H9 (cell line): ENCODE data around the gene MTHFD1L. TPM values are rescaled to one million over a fixed set of nuclear protein-coding genes. Genes with fewer than 3 reads are reported as not detected.
A peak's percentile ranks its signal among the peaks of the same experiment; 100 is the strongest.

Source experiments
- DNase-seq: peaks from one replicate; pipeline ENCODE4 v3.0.0-alpha.2; 2017
- H2AFZ ChIP-seq: one replicate; pipeline ENCODE4 v1.6.1; 2013; ENCODE audit warnings: mild to moderate bottlenecking, low read length, control low read depth, moderate library complexity
- H2AK5ac ChIP-seq: 2 replicates; pipeline ENCODE4 v1.6.1; 2013; ENCODE audit warnings: low read length, control low read depth, mixed read lengths; ENCODE audit not compliant: insufficient read length
- H2BK120ac ChIP-seq: one replicate; pipeline ENCODE4 v1.6.1; 2013; ENCODE audit warnings: low read depth, mild to moderate bottlenecking, low read length, control low read depth, inconsistent platforms; ENCODE audit not compliant: poor library complexity, severe bottlenecking
- H2BK12ac ChIP-seq: 2 replicates; pipeline ENCODE4 v1.6.1; 2013; ENCODE audit warnings: low read length, control low read depth, mixed read lengths, low read depth; ENCODE audit not compliant: insufficient read length
- H2BK15ac ChIP-seq: 2 replicates; pipeline ENCODE4 v1.6.1; 2013; ENCODE audit warnings: low read depth, low read length, control low read depth
- H2BK20ac ChIP-seq: one replicate; pipeline ENCODE4 v1.6.1; 2013; ENCODE audit warnings: low read depth, mild to moderate bottlenecking, low read length, control low read depth, inconsistent platforms; ENCODE audit not compliant: poor library complexity, severe bottlenecking
- H2BK5ac ChIP-seq: 2 replicates; pipeline ENCODE4 v1.6.1; 2013; ENCODE audit warnings: low read length, control low read depth, mixed read lengths; ENCODE audit not compliant: insufficient read length
- H3K14ac ChIP-seq: 2 replicates; pipeline ENCODE4 v1.6.1; 2013; ENCODE audit warnings: low read length, control low read depth; ENCODE audit not compliant: insufficient read depth
- H3K18ac ChIP-seq: 2 replicates; pipeline ENCODE4 v1.6.1; 2013; ENCODE audit warnings: low read depth, mild to moderate bottlenecking, mixed read lengths, low read length, control low read depth; ENCODE audit not compliant: insufficient read length
- H3K23ac ChIP-seq: 2 replicates; pipeline ENCODE4 v1.6.1; 2013; ENCODE audit warnings: low read length, control low read depth, mixed read lengths, low read depth; ENCODE audit not compliant: insufficient read length
- H3K23me2 ChIP-seq: 2 replicates; pipeline ENCODE4 v1.6.1; 2013; ENCODE audit warnings: low read depth, mild to moderate bottlenecking, mixed read lengths, low read length, control low read depth; ENCODE audit not compliant: insufficient read length, poor library complexity, severe bottlenecking
- H3K27ac ChIP-seq: 2 replicates; pipeline ENCODE4 v1.5.1; 2013; ENCODE audit warnings: low read length, control low read depth, mixed read lengths, low read depth; ENCODE audit not compliant: insufficient read length
- H3K27me3 ChIP-seq: 2 replicates; pipeline ENCODE4 v1.6.1; 2013; ENCODE audit warnings: low read length, control low read depth, inconsistent platforms; ENCODE audit not compliant: insufficient read depth
- H3K4ac ChIP-seq: 2 replicates; pipeline ENCODE4 v1.6.1; 2013; ENCODE audit warnings: low read depth, mild to moderate bottlenecking, control low read depth, inconsistent platforms, low read length, moderate library complexity
- H3K4me1 ChIP-seq: 2 replicates; pipeline ENCODE4 v1.6.1; 2013; ENCODE audit warnings: low read length, control low read depth, inconsistent platforms; ENCODE audit not compliant: insufficient read depth
- H3K4me2 ChIP-seq: 2 replicates; pipeline ENCODE4 v1.6.1; 2013; ENCODE audit warnings: low read length, control low read depth, mixed read lengths; ENCODE audit not compliant: insufficient read length, insufficient read depth
- H3K56ac ChIP-seq: 2 replicates; pipeline ENCODE4 v1.6.1; 2013; ENCODE audit warnings: low read depth, mild to moderate bottlenecking, mixed read lengths, low read length, control low read depth; ENCODE audit not compliant: insufficient read length
- H3K79me1 ChIP-seq: 2 replicates; pipeline ENCODE4 v1.6.1; 2013; ENCODE audit warnings: low read depth, mild to moderate bottlenecking, moderate library complexity, low read length, control low read depth, inconsistent platforms; ENCODE audit not compliant: insufficient read depth, poor library complexity, severe bottlenecking
- H3K79me2 ChIP-seq: 2 replicates; pipeline ENCODE4 v1.6.1; 2013; ENCODE audit warnings: low read length, control low read depth, inconsistent platforms; ENCODE audit not compliant: insufficient read depth
- H3K9ac ChIP-seq: 2 replicates; pipeline ENCODE4 v1.6.1; 2013; ENCODE audit warnings: low read length, control low read depth, mixed read lengths; ENCODE audit not compliant: insufficient read length; ENCODE audit errors: extremely low read depth
- H3K9me3 ChIP-seq: one replicate; pipeline ENCODE4 v1.6.1; 2013; ENCODE audit warnings: low read depth, low read length, inconsistent platforms; ENCODE audit not compliant: control insufficient read depth
- H3T11ph ChIP-seq: one replicate; pipeline ENCODE4 v1.6.1; 2013; ENCODE audit warnings: mild to moderate bottlenecking, low read length, control low read depth, inconsistent platforms
- H4K20me1 ChIP-seq: one replicate; pipeline ENCODE4 v1.6.1; 2013; ENCODE audit not compliant: control insufficient read depth, insufficient read length, insufficient read depth
- H4K5ac ChIP-seq: 2 replicates; pipeline ENCODE4 v1.6.1; 2013; ENCODE audit warnings: low read depth, mild to moderate bottlenecking, mixed read lengths, low read length, control low read depth; ENCODE audit not compliant: insufficient read length
- H4K8ac ChIP-seq: replicated peaks from 2 replicates; pipeline ENCODE4 v1.6.1; 2013; ENCODE audit warnings: low read length, control low read depth, mixed read lengths, low read depth; ENCODE audit not compliant: insufficient read length
- H4K91ac ChIP-seq: 2 replicates; pipeline ENCODE4 v1.6.1; 2013; ENCODE audit warnings: low read depth, mild to moderate bottlenecking, moderate library complexity, mixed read lengths, low read length, control low read depth; ENCODE audit not compliant: insufficient read length
- H3K27ac Mint-ChIP-seq, 3 experiments: 2 replicates in 2 of 3; 3 replicates in 1 of 3; pipeline ENCODE4 v1.8.0; 2020 to 2021; ENCODE audit warnings: mixed read lengths in 3 of 3, mild to moderate bottlenecking in 1 of 3, moderate library complexity in 1 of 3
- H3K27me3 Mint-ChIP-seq: 2 replicates; pipeline ENCODE4 v1.8.0; 2021; ENCODE audit warnings: low read depth, mild to moderate bottlenecking, moderate library complexity, mixed read lengths
- H3K36me3 Mint-ChIP-seq, 3 experiments: 2 replicates in 2 of 3; 3 replicates in 1 of 3; pipeline ENCODE4 v1.8.0; 2020 to 2021; ENCODE audit warnings: low read depth in 3 of 3, mixed read lengths in 3 of 3; ENCODE audit not compliant: insufficient read depth in 1 of 3
- H3K4me1 Mint-ChIP-seq, 2 experiments: 2 replicates each; pipeline ENCODE4 v1.8.0; 2020; ENCODE audit warnings: mixed read lengths in 2 of 2
- H3K4me3 Mint-ChIP-seq, 2 experiments: 2 replicates in 1 of 2; 3 replicates in 1 of 2; pipeline ENCODE4 v1.8.0; 2020 to 2021; ENCODE audit warnings: mild to moderate bottlenecking in 2 of 2, mixed read lengths in 2 of 2, moderate library complexity in 1 of 2
- H3K9me3 Mint-ChIP-seq, 2 experiments: 2 replicates in 1 of 2; 3 replicates in 1 of 2; pipeline ENCODE4 v1.8.0; 2020; ENCODE audit warnings: mild to moderate bottlenecking in 2 of 2, mixed read lengths in 2 of 2, moderate library complexity in 1 of 2
- CTCF ChIP-seq: fragments of 200-600 bp; sonication (generic); conservative IDR thresholded peaks from 3 replicates; pipeline ENCODE4 v1.8.0; 2021; ENCODE audit warnings: antibody characterized with exemption, mild to moderate bottlenecking
- WGBS: extraction: QIAGEN DNeasy Blood & Tissue Kit; methylation state at CpG from one replicate; pipeline ENCODE4 v1.1.7; 2013; ENCODE audit warnings: missing lambda C conversion rate, low lambda C conversion rate, mixed read lengths; ENCODE audit not compliant: insufficient read length; ENCODE audit errors: extremely low coverage; 5-methylcytosine and 5-hydroxymethylcytosine counted together
- total RNA-seq: library from RNA; stranded (reverse); gene quantifications from 2 replicates; pipeline ENCODE4 v1.2.1, GENCODE V29; 2021

Gene MTHFD1L
- total RNA-seq, 1 experiment from 2014 or later: 90.2 TPM

- H3K4me1 Mint-ChIP-seq: peaks cover 0 to 2% of the 10 kb centered on the region in 2 experiments; a peak in 1 of 4 replicates
- Histone ChIP-seq H3K79me1 (no peaks in the 10 kb centered on the region), H3K4me2 (no peak overlapping the region), H2BK120ac (no peak overlapping the region), H3K23ac (no peak overlapping the region), H3K4ac (no peak overlapping the region), H3K23me2 (no peaks in the 10 kb centered on the region), H3K27ac (no peak overlapping the region), H3K9ac (no peak overlapping the region), H2BK15ac (no peak overlapping the region), H3K4me1 (no peaks in the 10 kb centered on the region), H3K27me3 (no peaks in the 10 kb centered on the region), H3T11ph (no peak overlapping the region), H3K9me3 (no peaks in the 10 kb centered on the region), H3K56ac (no peak overlapping the region), H4K8ac (no peak overlapping the region), H2AFZ (no peak overlapping the region), H4K5ac (no peak overlapping the region), H3K14ac (no peak overlapping the region), H2AK5ac (no peak overlapping the region), H2BK20ac (no peak overlapping the region), H3K18ac (no peak overlapping the region), H4K91ac (no peak overlapping the region), H4K20me1 (no peaks in the 10 kb centered on the region), H2BK5ac (no peak overlapping the region), H3K79me2 (no peaks in the 10 kb centered on the region), H2BK12ac (no peak overlapping the region)
- H3K9me3 Mint-ChIP-seq: no peaks in the 10 kb centered on the region
- DNase-seq: no peak
- no peak for TF ChIP-seq CTCF
- H3K27me3 Mint-ChIP-seq: no peaks in the 10 kb centered on the region
- H3K4me3 Mint-ChIP-seq: no peak overlapping the region
- no CpG with 5 or more reads among the region's 3 CpGs for WGBS
- peak overlapping the region in 1 of 3 experiments; percentile 87; a peak in 3 of 7 replicates for H3K27ac Mint-ChIP-seq
- H3K36me3 Mint-ChIP-seq: peaks cover 12 to 62% (median 36%) of the 10 kb centered on the region in 3 experiments; a peak in 6 of 7 replicates
Observed at GRCh38 chr6:151032034-151032433, 166.5 kb downstream of the MTHFD1L start.
